H9 (cell line): ENCODE data around the gene WFDC12. TPM values are rescaled to one million over a fixed set of nuclear protein-coding genes. Genes with fewer than 3 reads are reported as not detected.

Experiments
- DNase-seq: peaks from one replicate; pipeline ENCODE4 v3.0.0-alpha.2; 2017
- H2AFZ ChIP-seq: one replicate; pipeline ENCODE4 v1.6.1; 2013; ENCODE audit warnings: mild to moderate bottlenecking, low read length, control low read depth, moderate library complexity
- H2AK5ac ChIP-seq: 2 replicates; pipeline ENCODE4 v1.6.1; 2013; ENCODE audit warnings: low read length, control low read depth, mixed read lengths; ENCODE audit not compliant: insufficient read length
- H2BK120ac ChIP-seq: one replicate; pipeline ENCODE4 v1.6.1; 2013; ENCODE audit warnings: low read depth, mild to moderate bottlenecking, low read length, control low read depth, inconsistent platforms; ENCODE audit not compliant: poor library complexity, severe bottlenecking
- H2BK12ac ChIP-seq: 2 replicates; pipeline ENCODE4 v1.6.1; 2013; ENCODE audit warnings: low read length, control low read depth, mixed read lengths, low read depth; ENCODE audit not compliant: insufficient read length
- H2BK15ac ChIP-seq: 2 replicates; pipeline ENCODE4 v1.6.1; 2013; ENCODE audit warnings: low read depth, low read length, control low read depth
- H2BK20ac ChIP-seq: one replicate; pipeline ENCODE4 v1.6.1; 2013; ENCODE audit warnings: low read depth, mild to moderate bottlenecking, low read length, control low read depth, inconsistent platforms; ENCODE audit not compliant: poor library complexity, severe bottlenecking
- H2BK5ac ChIP-seq: 2 replicates; pipeline ENCODE4 v1.6.1; 2013; ENCODE audit warnings: low read length, control low read depth, mixed read lengths; ENCODE audit not compliant: insufficient read length
- H3K14ac ChIP-seq: 2 replicates; pipeline ENCODE4 v1.6.1; 2013; ENCODE audit warnings: low read length, control low read depth; ENCODE audit not compliant: insufficient read depth
- H3K18ac ChIP-seq: 2 replicates; pipeline ENCODE4 v1.6.1; 2013; ENCODE audit warnings: low read depth, mild to moderate bottlenecking, mixed read lengths, low read length, control low read depth; ENCODE audit not compliant: insufficient read length
- H3K23ac ChIP-seq: 2 replicates; pipeline ENCODE4 v1.6.1; 2013; ENCODE audit warnings: low read length, control low read depth, mixed read lengths, low read depth; ENCODE audit not compliant: insufficient read length
- H3K23me2 ChIP-seq: 2 replicates; pipeline ENCODE4 v1.6.1; 2013; ENCODE audit warnings: low read depth, mild to moderate bottlenecking, mixed read lengths, low read length, control low read depth; ENCODE audit not compliant: insufficient read length, poor library complexity, severe bottlenecking
- H3K27ac ChIP-seq: 2 replicates; pipeline ENCODE4 v1.5.1; 2013; ENCODE audit warnings: low read length, control low read depth, mixed read lengths, low read depth; ENCODE audit not compliant: insufficient read length
- H3K27me3 ChIP-seq: 2 replicates; pipeline ENCODE4 v1.6.1; 2013; ENCODE audit warnings: low read length, control low read depth, inconsistent platforms; ENCODE audit not compliant: insufficient read depth
- H3K4ac ChIP-seq: 2 replicates; pipeline ENCODE4 v1.6.1; 2013; ENCODE audit warnings: low read depth, mild to moderate bottlenecking, control low read depth, inconsistent platforms, low read length, moderate library complexity
- H3K4me1 ChIP-seq: 2 replicates; pipeline ENCODE4 v1.6.1; 2013; ENCODE audit warnings: low read length, control low read depth, inconsistent platforms; ENCODE audit not compliant: insufficient read depth
- H3K4me2 ChIP-seq: 2 replicates; pipeline ENCODE4 v1.6.1; 2013; ENCODE audit warnings: low read length, control low read depth, mixed read lengths; ENCODE audit not compliant: insufficient read length, insufficient read depth
- H3K56ac ChIP-seq: 2 replicates; pipeline ENCODE4 v1.6.1; 2013; ENCODE audit warnings: low read depth, mild to moderate bottlenecking, mixed read lengths, low read length, control low read depth; ENCODE audit not compliant: insufficient read length
- H3K79me1 ChIP-seq: 2 replicates; pipeline ENCODE4 v1.6.1; 2013; ENCODE audit warnings: low read depth, mild to moderate bottlenecking, moderate library complexity, low read length, control low read depth, inconsistent platforms; ENCODE audit not compliant: insufficient read depth, poor library complexity, severe bottlenecking
- H3K79me2 ChIP-seq: 2 replicates; pipeline ENCODE4 v1.6.1; 2013; ENCODE audit warnings: low read length, control low read depth, inconsistent platforms; ENCODE audit not compliant: insufficient read depth
- H3K9ac ChIP-seq: 2 replicates; pipeline ENCODE4 v1.6.1; 2013; ENCODE audit warnings: low read length, control low read depth, mixed read lengths; ENCODE audit not compliant: insufficient read length; ENCODE audit errors: extremely low read depth
- H3K9me3 ChIP-seq: one replicate; pipeline ENCODE4 v1.6.1; 2013; ENCODE audit warnings: low read depth, low read length, inconsistent platforms; ENCODE audit not compliant: control insufficient read depth
- H3T11ph ChIP-seq: one replicate; pipeline ENCODE4 v1.6.1; 2013; ENCODE audit warnings: mild to moderate bottlenecking, low read length, control low read depth, inconsistent platforms
- H4K20me1 ChIP-seq: one replicate; pipeline ENCODE4 v1.6.1; 2013; ENCODE audit not compliant: control insufficient read depth, insufficient read length, insufficient read depth
- H4K5ac ChIP-seq: 2 replicates; pipeline ENCODE4 v1.6.1; 2013; ENCODE audit warnings: low read depth, mild to moderate bottlenecking, mixed read lengths, low read length, control low read depth; ENCODE audit not compliant: insufficient read length
- H4K8ac ChIP-seq: replicated peaks from 2 replicates; pipeline ENCODE4 v1.6.1; 2013; ENCODE audit warnings: low read length, control low read depth, mixed read lengths, low read depth; ENCODE audit not compliant: insufficient read length
- H4K91ac ChIP-seq: 2 replicates; pipeline ENCODE4 v1.6.1; 2013; ENCODE audit warnings: low read depth, mild to moderate bottlenecking, moderate library complexity, mixed read lengths, low read length, control low read depth; ENCODE audit not compliant: insufficient read length
- H3K27ac Mint-ChIP-seq, 3 experiments: 2 replicates in 2 of 3; 3 replicates in 1 of 3; pipeline ENCODE4 v1.8.0; 2020 to 2021; ENCODE audit warnings: mixed read lengths in 3 of 3, mild to moderate bottlenecking in 1 of 3, moderate library complexity in 1 of 3
- H3K27me3 Mint-ChIP-seq: 2 replicates; pipeline ENCODE4 v1.8.0; 2021; ENCODE audit warnings: low read depth, mild to moderate bottlenecking, moderate library complexity, mixed read lengths
- H3K36me3 Mint-ChIP-seq, 3 experiments: 2 replicates in 2 of 3; 3 replicates in 1 of 3; pipeline ENCODE4 v1.8.0; 2020 to 2021; ENCODE audit warnings: low read depth in 3 of 3, mixed read lengths in 3 of 3; ENCODE audit not compliant: insufficient read depth in 1 of 3
- H3K4me1 Mint-ChIP-seq, 2 experiments: 2 replicates each; pipeline ENCODE4 v1.8.0; 2020; ENCODE audit warnings: mixed read lengths in 2 of 2
- H3K4me3 Mint-ChIP-seq, 2 experiments: 2 replicates in 1 of 2; 3 replicates in 1 of 2; pipeline ENCODE4 v1.8.0; 2020 to 2021; ENCODE audit warnings: mild to moderate bottlenecking in 2 of 2, mixed read lengths in 2 of 2, moderate library complexity in 1 of 2
- H3K9me3 Mint-ChIP-seq, 2 experiments: 2 replicates in 1 of 2; 3 replicates in 1 of 2; pipeline ENCODE4 v1.8.0; 2020; ENCODE audit warnings: mild to moderate bottlenecking in 2 of 2, mixed read lengths in 2 of 2, moderate library complexity in 1 of 2
- WGBS: extraction: QIAGEN DNeasy Blood & Tissue Kit; methylation state at CpG from one replicate; pipeline ENCODE4 v1.1.7; 2013; ENCODE audit warnings: missing lambda C conversion rate, low lambda C conversion rate, mixed read lengths; ENCODE audit not compliant: insufficient read length; ENCODE audit errors: extremely low coverage; 5-methylcytosine and 5-hydroxymethylcytosine counted together
- total RNA-seq: library from RNA; stranded (reverse); gene quantifications from 2 replicates; pipeline ENCODE4 v1.2.1, GENCODE V29; 2021
- TF ChIP-seq, protein P1 (sequence below): fragments of 200-600 bp; sonication (generic); conservative IDR thresholded peaks from 3 replicates; pipeline ENCODE4 v1.8.0; 2021; ENCODE audit warnings: antibody characterized with exemption, mild to moderate bottlenecking

WFDC12 gene
- total RNA-seq, 1 experiment from 2014 or later, result not detected

DNA sequence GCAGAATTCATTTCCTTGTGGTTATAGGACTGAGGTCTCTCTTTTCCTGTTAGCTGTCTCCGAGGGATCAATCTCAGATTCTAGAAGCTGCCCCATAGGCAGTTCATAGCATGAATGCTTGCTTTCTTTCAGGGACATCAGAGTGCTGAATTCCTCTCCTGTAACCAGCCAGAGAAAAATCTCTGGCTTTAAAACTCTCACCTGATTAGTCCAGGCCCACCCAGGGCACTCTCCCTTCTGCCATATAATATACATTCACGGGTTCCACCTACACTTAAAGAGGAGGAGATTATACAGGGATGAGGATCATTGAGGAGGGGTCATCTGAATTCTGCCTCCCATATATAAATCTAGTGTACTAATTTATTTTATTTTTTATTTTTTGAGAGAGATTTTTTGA, 21.2 kb downstream of the WFDC12 start:
- Histone ChIP-seq H4K5ac (no peak overlapping the region), H2BK20ac (no peak overlapping the region), H3K4me2 (no peak overlapping the region), H4K20me1 (no peaks in the 10 kb centered on the region), H2AFZ (no peak overlapping the region), H3K23ac (no peak overlapping the region), H3K27me3 (no peaks in the 10 kb centered on the region; the same call in 1 of the 2 replicates), H2BK120ac (no peak overlapping the region), H3T11ph (no peak overlapping the region), H4K91ac (no peak overlapping the region), H4K8ac (no peak overlapping the region), H3K18ac (no peak overlapping the region), H3K9ac (no peak overlapping the region), H2BK15ac (no peak overlapping the region), H2BK5ac (no peak overlapping the region), H3K79me1 (no peaks in the 10 kb centered on the region), H3K27ac (no peak overlapping the region), H3K56ac (no peak overlapping the region), H2AK5ac (no peak overlapping the region), H3K14ac (no peak overlapping the region), H3K23me2 (no peaks in the 10 kb centered on the region), H3K9me3 (no peaks in the 10 kb centered on the region), H3K79me2 (no peaks in the 10 kb centered on the region), H3K4me1 (no peaks in the 10 kb centered on the region; the same call in 1 of the 2 replicates), H3K4ac (no peak overlapping the region), H2BK12ac (no peak overlapping the region)
- no peaks in the 10 kb centered on the region; a peak in 1 of 7 replicates for H3K36me3 Mint-ChIP-seq
- TF ChIP-seq, protein P1, sequence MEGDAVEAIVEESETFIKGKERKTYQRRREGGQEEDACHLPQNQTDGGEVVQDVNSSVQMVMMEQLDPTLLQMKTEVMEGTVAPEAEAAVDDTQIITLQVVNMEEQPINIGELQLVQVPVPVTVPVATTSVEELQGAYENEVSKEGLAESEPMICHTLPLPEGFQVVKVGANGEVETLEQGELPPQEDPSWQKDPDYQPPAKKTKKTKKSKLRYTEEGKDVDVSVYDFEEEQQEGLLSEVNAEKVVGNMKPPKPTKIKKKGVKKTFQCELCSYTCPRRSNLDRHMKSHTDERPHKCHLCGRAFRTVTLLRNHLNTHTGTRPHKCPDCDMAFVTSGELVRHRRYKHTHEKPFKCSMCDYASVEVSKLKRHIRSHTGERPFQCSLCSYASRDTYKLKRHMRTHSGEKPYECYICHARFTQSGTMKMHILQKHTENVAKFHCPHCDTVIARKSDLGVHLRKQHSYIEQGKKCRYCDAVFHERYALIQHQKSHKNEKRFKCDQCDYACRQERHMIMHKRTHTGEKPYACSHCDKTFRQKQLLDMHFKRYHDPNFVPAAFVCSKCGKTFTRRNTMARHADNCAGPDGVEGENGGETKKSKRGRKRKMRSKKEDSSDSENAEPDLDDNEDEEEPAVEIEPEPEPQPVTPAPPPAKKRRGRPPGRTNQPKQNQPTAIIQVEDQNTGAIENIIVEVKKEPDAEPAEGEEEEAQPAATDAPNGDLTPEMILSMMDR, result no peak
- DNase-seq, result no peak
- H3K9me3 Mint-ChIP-seq, result no peaks in the 10 kb centered on the region; a peak in 1 of 5 replicates
- no peak overlapping the region for H3K27ac Mint-ChIP-seq
- peaks cover 11% of the 10 kb centered on the region in 2 experiments for H3K4me1 Mint-ChIP-seq
- WGBS, result no CpG with 5 or more reads among the region's 2 CpGs
- peaks cover 38% of the 10 kb centered on the region for H3K27me3 Mint-ChIP-seq
- no peak overlapping the region for H3K4me3 Mint-ChIP-seq
